NCI-H446 treated with DMSO at 0.1 percent for 48 hours (cell line): ENCODE measurements around the gene GINS2.

Source experiments
- DNase-seq: peaks from one replicate; lab custom pipeline; 2025; lab: John Stamatoyannopoulos, UW

The GINS2 gene

GRCh38 chr16:85716022-85716679 lies 27.4 kb upstream of the GINS2 start:
- DNase-seq = no peak

DNA sequence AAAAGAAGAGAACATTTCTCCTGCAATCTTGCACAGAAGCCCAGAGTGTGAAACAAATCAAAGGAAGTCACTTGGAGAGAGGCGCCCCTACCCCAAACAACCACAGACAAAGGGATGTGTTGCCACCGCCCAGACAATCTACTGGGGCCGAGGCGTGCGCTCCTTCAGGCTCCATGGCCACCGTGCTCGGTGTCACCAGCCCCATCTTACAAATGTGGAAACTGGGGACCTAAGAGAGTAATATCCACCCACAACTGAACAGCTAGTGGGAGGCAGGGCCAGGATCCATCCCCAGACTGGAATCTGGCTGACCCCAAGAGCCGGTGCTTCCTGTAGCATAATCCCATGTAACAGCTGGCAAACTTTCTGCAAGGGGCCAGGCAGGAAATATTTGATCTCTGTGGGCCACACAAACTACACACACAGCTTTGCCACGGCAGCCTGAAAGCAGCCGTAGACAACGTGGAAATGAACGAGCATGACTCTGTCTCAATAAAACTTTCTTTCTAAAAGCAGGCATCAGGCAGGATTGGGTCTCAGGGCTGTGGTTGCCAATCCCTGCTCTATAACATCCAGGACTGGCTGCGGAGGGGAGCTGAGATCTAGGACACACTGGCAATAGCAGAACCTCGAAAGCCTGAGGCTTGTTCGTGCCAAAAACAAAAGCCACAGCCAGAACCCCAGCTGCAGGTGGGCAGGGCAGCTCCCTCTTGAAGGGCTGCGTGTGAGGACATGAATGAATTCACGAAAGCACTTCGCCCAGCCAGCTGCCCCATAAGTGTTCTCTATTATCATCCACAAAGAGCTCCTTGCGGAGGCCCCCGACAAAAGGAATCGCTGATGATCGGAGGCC lies 26.6 kb upstream of the GINS2 start:
- DNase-seq = no peak

GRCh38 chr16:85712801-85713200 lies 24.0 kb upstream of the GINS2 start:
- DNase-seq = no peak

DNA sequence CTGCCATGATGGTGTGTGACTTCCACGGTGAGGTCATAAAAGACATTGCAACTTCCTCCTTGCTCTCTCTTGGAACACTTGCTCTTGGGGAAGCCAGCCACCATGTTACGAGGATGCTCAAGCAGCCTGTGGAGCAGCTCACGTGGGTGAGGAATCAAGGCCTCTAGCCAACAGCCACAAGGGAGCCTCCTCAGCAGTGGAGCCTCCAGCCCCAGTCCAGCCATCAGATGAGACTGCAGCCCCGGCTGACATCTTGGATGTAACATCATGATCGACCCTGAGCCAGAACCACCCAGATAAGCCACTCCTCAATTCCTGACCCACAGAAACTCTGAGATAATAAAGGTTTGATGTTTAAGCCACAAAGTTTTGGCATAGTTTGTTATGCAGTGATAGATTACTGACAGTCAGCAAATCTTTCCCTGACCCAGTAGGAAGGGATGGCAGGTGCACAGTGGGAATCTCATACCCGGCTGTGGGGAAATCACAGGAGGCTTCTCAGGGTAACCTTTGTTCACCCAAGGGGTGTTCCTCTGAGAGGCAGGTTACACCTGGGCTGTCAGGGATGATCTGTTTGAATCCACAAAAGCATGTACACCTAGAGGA lies 23.3 kb upstream of the GINS2 start:
- DNase-seq = no peak

DNA sequence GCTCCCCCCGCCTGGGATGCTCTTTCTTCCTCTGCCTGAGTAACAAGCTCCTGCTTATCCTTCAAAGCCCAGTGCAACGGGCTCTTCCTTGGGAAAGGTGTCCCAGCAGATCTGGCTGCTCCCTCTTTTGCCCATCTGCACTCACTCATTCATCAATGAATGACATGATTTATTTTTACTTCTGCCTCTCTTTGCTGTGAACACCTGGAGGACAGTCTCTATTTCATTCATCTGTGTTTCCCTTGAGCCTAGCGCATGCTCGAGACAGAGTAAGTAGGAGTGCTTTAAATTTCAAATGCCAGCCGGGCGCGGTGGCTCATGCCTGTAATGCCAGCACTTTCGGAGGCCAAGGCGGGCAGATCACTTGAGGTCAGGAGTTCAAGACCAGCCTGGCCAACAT lies 22.0 kb upstream of the GINS2 start:
- no peak for DNase-seq

DNA sequence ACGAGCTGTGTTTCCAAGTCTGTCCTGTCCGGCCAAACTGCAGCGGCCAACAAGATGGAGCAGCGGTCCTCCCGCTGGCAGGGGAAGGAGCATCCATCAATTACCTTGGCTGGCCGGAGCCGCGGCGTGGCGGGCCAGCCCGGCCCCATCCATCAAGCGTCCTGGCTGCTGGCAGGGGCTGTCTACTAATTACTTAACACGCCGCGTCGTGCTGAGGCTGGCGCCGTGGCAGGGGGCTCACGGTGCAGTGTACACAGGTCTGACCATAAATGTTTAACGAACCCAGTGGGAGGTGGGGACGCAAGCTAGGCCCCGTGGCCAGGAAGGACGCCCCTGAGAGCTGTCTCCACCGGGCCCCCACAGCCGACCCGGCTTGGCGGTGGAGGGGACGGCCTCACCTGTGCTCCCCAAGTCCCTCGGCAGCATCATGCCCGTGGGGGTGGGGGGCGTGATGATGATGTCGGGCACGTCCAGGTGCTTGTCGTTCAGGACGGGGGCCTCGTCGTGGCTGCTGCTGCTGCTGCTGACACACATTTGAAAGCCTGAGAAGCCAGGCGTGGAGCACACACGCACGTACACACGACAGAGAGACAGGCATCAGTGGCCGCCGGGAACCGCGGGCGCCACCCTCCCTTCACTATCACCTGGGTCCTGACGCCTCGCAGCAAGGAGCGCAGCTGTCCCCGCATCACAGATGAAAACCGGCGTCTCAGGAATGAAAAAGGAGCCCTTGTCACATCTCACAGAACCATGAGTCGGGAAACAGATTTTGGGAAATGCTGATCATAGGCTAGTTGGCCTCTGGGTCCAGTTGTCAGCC lies 21.2 kb upstream of the GINS2 start:
- no peak for DNase-seq

GRCh38 chr16:85708338-85708737 lies 19.6 kb upstream of the GINS2 start:
- no peak for DNase-seq

- no peak for DNase-seq
Observed at GRCh38 chr16:85707528-85708095, 18.9 kb upstream of the GINS2 start.

- DNase-seq = no peak
Observed at GRCh38 chr16:85706449-85707034, 17.8 kb upstream of the GINS2 start.

GRCh38 chr16:85704900-85705846 lies 16.4 kb upstream of the GINS2 start:
- no peak for DNase-seq

GRCh38 chr16:85704011-85704410 lies 15.3 kb upstream of the GINS2 start:
- DNase-seq = no peak

- DNase-seq = no peak
Observed at GRCh38 chr16:85699628-85700027, 10.9 kb upstream of the GINS2 start.

DNA sequence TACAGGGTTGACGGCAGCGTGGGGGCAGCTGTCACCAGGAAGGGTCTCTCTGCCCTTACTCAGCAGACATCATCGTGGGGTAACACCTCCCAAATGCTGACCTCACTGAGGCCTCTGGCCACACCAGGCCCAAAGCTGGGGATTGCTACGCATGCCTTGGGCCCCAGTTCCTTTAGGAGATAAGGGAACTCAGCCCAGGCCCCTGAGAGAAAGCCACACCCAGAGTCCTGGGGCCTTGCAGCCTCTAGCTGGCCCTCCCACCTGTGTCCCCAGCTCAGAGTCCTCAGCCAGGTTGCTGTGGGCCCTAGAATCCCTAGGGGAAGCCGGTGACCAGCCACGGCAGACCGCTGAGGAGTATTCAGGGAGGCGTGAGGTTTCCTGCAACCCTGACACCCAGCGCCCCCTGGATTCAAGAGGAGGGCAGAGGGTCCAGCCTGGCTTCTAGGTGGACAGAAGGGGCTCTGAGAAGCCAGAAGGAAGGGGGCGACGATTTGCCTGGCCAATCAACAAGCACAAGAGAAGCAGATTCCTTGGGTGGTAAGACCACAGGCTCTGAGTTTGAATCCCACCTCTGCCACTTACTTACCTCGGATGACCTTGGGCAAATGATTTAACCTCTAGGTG lies 10.3 kb upstream of the GINS2 start:
- DNase-seq = no peak

- DNase-seq = no peak
Observed at GRCh38 chr16:85698459-85698891, 9.7 kb upstream of the GINS2 start.

DNA sequence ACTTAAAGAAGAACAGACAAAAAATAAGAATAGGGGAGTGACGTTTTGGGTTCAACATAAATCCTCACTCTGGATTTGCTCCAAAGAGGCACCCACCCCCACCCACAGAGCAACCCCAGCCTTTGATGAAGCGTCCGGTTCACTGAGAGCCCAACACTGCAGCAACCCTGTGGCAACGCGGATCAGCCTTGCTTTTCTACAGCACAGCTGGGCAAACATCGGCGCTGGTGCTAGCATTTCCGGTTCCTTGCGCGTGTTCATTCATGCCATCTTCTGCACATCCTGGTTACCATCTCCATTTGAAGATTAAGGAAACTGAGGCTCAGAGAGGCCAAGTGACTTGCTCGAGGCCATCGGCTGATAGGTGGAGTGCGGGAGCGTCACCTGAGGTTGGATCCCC lies 8.7 kb upstream of the GINS2 start:
- no peak for DNase-seq

DNA sequence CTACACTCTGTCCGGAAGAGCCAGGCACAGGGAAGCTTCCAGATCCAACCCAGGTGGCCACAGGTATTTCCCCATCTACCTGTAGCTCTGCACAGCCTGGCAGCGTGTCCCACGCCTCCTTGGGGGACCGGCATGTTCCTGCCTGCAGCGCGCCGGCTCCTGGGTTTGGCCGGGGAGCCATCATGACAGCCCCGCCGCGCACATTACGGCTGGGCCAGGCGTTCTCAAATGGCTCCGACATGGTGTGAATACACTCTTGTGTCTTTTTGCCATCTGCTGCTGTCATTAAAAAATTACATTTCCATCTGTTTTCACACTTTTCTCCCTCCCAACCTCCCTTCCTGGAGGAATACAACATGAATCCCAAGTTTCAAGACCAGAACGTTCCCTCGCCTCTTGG lies 8.0 kb upstream of the GINS2 start:
- DNase-seq = no peak

GRCh38 chr16:85695196-85696128 lies 6.7 kb upstream of the GINS2 start:
- DNase-seq = no peak

- DNase-seq = peak; percentile 11
Observed at GRCh38 chr16:85690469-85691064, 1.8 kb upstream of the GINS2 start.
